ENCODE data around the gene CC2D2B. TPM values are rescaled to one million over a fixed set of nuclear protein-coding genes. Genes with fewer than 3 reads are reported as not detected.
A peak's percentile ranks its signal among the peaks of the same experiment; 100 is the strongest.

Gene CC2D2B
- total and polyA plus RNA-seq, 2 of the 13 experiments (the other 11 are each of a cell fraction or from before 2014, with no cell fraction given), result 0.20 TPM; not detected in 1

GRCh38 chr10:95907456-95908253 lies at the start of gene CC2D2B (continued):
- 0 out of 2 replicates have a peak, but pooled peaks have one; percentile 39 for TF ChIP-seq E2F2 (CRISPR knock-in tag; IDR thresholded peaks at IDR 0.05; ENCODE audit: borderline replicate concordance)
- TF ChIP-seq TEAD3 (CRISPR knock-in tag; optimal IDR thresholded peaks at IDR 0.05; ENCODE audit: borderline replicate concordance), result peak; percentile 21
- TF ChIP-seq PHF21A (CRISPR knock-in tag; IDR thresholded peaks at IDR 0.05), result peak; percentile 67; the same call in 1 of the 2 replicates
- no peak for TF ChIP-seq SMAD9 (CRISPR knock-in tag; IDR thresholded peaks at IDR 0.05)
- peak; percentile 46 for TF ChIP-seq IKZF5 (CRISPR knock-in tag; IDR thresholded peaks at IDR 0.05)
- no peak for TF ChIP-seq JUN (CRISPR knock-in tag; IDR thresholded peaks at IDR 0.05)
- no peak for TF ChIP-seq ADNP (CRISPR knock-in tag; IDR thresholded peaks at IDR 0.05)
- 0 out of 2 replicates have a peak, but pooled peaks have one; percentile 20 for TF ChIP-seq FOXA3 (CRISPR knock-in tag; IDR thresholded peaks at IDR 0.05)
- TF ChIP-seq ZNF101 (CRISPR knock-in tag; IDR thresholded peaks at IDR 0.05; ENCODE audit: borderline replicate concordance, low read depth), result no peak
- peak; percentile 84; the same call in 1 of the 2 replicates for TF ChIP-seq RNF2 (conservative IDR thresholded peaks at IDR 0.05; ENCODE audit: low read depth)
- TF ChIP-seq ZFP41 (CRISPR knock-in tag; IDR thresholded peaks at IDR 0.05; ENCODE audit: borderline replicate concordance), result peak; percentile 63; the same call in 1 of the 2 replicates
- no peak for TF ChIP-seq TSC22D2 (CRISPR knock-in tag; IDR thresholded peaks at IDR 0.05; ENCODE audit: borderline replicate concordance)
- TF ChIP-seq YY1 (IDR thresholded peaks at IDR 0.05; ENCODE audit: insufficient read depth, insufficient replicate concordance, low read depth, low read length), result peak; percentile 38
- 0 out of 2 replicates have a peak, but pooled peaks have one; percentile 35 for TF ChIP-seq ZXDC (CRISPR knock-in tag; IDR thresholded peaks at IDR 0.05)
- TF ChIP-seq STAG1 (CRISPR knock-in tag; IDR thresholded peaks at IDR 0.05), result no peak
- TF ChIP-seq ZNF383 (CRISPR knock-in tag; IDR thresholded peaks at IDR 0.05; ENCODE audit: borderline replicate concordance), result no peak
- TF ChIP-seq CHD2 (IDR thresholded peaks at IDR 0.05; ENCODE audit: low read depth, low read length), result no peak
- no peak for TF ChIP-seq SSRP1 (CRISPR knock-in tag; IDR thresholded peaks at IDR 0.05)
- TF ChIP-seq ZNF460 (CRISPR knock-in tag; IDR thresholded peaks at IDR 0.05; ENCODE audit: borderline replicate concordance), result no peak
- TF ChIP-seq STAT6 (CRISPR knock-in tag; IDR thresholded peaks at IDR 0.05; ENCODE audit: borderline replicate concordance), result no peak
- 0 out of 2 replicates have a peak, but pooled peaks have one; percentile 40 for TF ChIP-seq ZNF317 (CRISPR knock-in tag; IDR thresholded peaks at IDR 0.05)
- peak; percentile 47; the same call in 1 of the 2 replicates for TF ChIP-seq ZNF441 (CRISPR knock-in tag; IDR thresholded peaks at IDR 0.05; ENCODE audit: borderline replicate concordance)
